AG04450 (cell line): Measurements from ENCODE around the gene KRTAP21-2. TPM values are rescaled to one million over a fixed set of nuclear protein-coding genes. Genes with fewer than 3 reads are reported as not detected.

Experiments used
- CTCF ChIA-PET: fragments of 300-600, 350-600 bp; formaldehyde crosslinking; extraction: SDS; loops from one replicate; lab custom pipeline; 2022; ENCODE audit warnings: antibody characterized with exemption, inconsistent platforms; lab: Charles Lee
- POLR2A ChIA-PET: fragments of 350-600 bp; formaldehyde crosslinking; extraction: SDS; loops from one replicate; lab custom pipeline; 2021; ENCODE audit warnings: antibody characterized with exemption, inconsistent platforms; lab: Yijun Ruan, JAX
- DNase-seq: peaks from one replicate; pipeline ENCODE4 v3.0.0-alpha.2; 2011; ENCODE audit warnings: low read depth, low spot score
- H3K27ac ChIP-seq: one replicate; pipeline ENCODE4 v1.5.1; 2012; ENCODE audit warnings: low read depth, low read length, control low read depth
- H3K27me3 ChIP-seq: one replicate; pipeline ENCODE4 v1.6.0; 2012; ENCODE audit warnings: low read length; ENCODE audit not compliant: control insufficient read depth, insufficient read depth
- H3K4me3 ChIP-seq: 2 replicates; pipeline ENCODE4 v1.5.1; 2011; ENCODE audit warnings: mild to moderate bottlenecking, low read depth, low read length, control low read depth
- H3K9me3 ChIP-seq: 2 replicates; pipeline ENCODE4 v1.5.1; 2012; ENCODE audit warnings: low read length; ENCODE audit not compliant: control insufficient read depth, insufficient read depth
- polyA plus RNA-seq: library from polyadenylated mRNA; depleted of rRNA; stranded (reverse); fragments of >200 nt; gene quantifications from 2 replicates; pipeline ENCODE4 v1.2.3, GENCODE V29; 2011
- TF ChIP-seq, protein P1 (sequence below): IDR thresholded peaks from 2 replicates; pipeline ENCODE4 v1.5.1; 2011; ENCODE audit warnings: low read depth, low read length, control low read depth, inconsistent platforms

The KRTAP21-2 gene
- polyA plus RNA-seq, 1 experiment: not detected

DNA sequence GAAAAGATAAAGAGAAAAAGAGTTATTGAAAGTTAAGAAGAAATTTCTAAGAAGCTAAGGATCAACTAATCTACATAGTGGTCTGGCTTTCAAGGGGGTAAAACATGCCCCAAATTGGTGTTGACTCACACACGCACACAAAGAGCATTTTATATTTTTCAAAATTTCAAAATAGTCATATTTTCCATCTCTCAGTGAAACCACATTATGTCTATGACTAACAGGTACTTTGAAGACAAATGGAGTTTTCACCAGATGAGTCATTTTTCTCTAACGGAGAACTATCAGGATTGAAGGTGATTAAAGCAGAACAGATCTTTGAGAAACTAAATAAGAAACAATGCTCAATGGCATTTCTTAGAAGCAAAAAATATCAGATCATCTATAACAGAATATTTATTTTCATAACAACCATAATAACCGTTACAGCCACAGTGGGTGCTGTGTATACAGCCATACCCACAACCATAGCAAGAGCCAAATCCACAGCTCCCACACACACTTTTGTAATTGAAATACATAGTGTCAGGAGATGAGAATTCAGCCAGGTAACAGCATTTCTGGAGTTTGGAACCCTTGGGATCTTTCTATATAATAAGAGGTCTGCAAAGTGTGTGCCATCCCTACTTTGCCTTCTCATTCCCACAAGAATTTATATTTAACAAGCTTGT, 28.7 kb downstream of the KRTAP21-2 start, which contains the start of gene KRTAP21-3:
Gene KRTAP21-3, minus strand, starts transcription at position 539 of the 671 bp plus-strand sequence. Its CDS starts 18 bp downstream, at position 521.
- Histone ChIP-seq H3K4me3 (no peak within 1 kb of the TSS), H3K27ac (no peak within 1 kb of the TSS), H3K9me3 (peaks cover 9% of the 10 kb centered on the region), H3K27me3 (no peaks in the 10 kb centered on the region)
- TF ChIP-seq, protein P1, sequence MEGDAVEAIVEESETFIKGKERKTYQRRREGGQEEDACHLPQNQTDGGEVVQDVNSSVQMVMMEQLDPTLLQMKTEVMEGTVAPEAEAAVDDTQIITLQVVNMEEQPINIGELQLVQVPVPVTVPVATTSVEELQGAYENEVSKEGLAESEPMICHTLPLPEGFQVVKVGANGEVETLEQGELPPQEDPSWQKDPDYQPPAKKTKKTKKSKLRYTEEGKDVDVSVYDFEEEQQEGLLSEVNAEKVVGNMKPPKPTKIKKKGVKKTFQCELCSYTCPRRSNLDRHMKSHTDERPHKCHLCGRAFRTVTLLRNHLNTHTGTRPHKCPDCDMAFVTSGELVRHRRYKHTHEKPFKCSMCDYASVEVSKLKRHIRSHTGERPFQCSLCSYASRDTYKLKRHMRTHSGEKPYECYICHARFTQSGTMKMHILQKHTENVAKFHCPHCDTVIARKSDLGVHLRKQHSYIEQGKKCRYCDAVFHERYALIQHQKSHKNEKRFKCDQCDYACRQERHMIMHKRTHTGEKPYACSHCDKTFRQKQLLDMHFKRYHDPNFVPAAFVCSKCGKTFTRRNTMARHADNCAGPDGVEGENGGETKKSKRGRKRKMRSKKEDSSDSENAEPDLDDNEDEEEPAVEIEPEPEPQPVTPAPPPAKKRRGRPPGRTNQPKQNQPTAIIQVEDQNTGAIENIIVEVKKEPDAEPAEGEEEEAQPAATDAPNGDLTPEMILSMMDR: no peak
- DNase-seq: no peak
- POLR2A ChIA-PET: no interaction called here
- CTCF ChIA-PET: no interaction called here

DNA sequence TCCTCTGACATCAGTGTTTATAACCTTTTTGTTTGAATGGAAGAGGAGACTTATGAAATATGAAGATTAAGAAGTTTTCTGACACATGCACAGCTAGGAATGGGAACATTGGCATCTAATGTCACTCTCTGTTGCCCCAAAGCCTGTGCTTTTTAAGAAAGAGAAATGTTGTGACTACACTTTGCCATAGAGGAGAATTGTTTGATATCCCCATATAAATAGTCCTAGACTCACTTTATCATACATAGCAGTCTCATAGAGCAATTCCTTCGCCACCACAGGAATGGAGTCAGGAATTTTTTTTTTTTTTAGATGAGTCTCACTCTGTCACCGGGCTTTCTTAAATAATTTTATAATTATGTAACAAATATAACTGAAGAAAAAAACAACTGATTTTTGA, 30.0 kb downstream of the KRTAP21-2 start:
- Histone ChIP-seq H3K27ac (no peak overlapping the region), H3K9me3 (peaks cover 9% of the 10 kb centered on the region), H3K27me3 (no peaks in the 10 kb centered on the region), H3K4me3 (no peak overlapping the region)
- no peak for DNase-seq
- ChIA-PET CTCF (interaction anchor here (0.6 kb wide), 2 partner anchors 163 to 279 kb away, joined by 3 read pairs; no protein-coding TSS in a partner anchor), POLR2A (no interaction called here)
- TF ChIP-seq, protein P1: no peak

DNA sequence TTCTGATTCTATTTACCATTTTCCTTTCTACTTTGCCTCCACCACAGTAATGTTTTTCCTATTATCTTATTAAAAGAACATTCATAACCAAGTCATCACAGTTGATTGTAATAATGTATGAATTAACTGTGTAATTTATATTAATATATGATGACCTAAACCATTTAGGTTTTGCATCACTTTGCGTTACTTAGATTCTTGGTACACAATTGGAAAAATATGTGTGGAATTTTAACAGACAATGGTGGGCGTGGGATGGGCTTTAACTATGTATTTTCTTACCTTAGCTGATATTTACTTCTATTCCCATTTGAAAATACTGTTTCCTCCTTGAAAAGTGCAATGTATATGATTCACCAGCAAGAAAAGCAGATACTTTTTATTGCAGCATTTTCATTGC, 32.1 kb downstream of the KRTAP21-2 start:
- no peak overlapping the region for H3K4me3 ChIP-seq
- H3K27ac ChIP-seq: no peak overlapping the region
- ChIA-PET POLR2A (no interaction called here), CTCF (interaction anchor here (0.9 kb wide), 1 partner anchor 384 kb away, joined by 3 read pairs; no protein-coding TSS in a partner anchor)
- no peaks in the 10 kb centered on the region for H3K27me3 ChIP-seq
- DNase-seq: no peak
- TF ChIP-seq, protein P1: no peak
- H3K9me3 ChIP-seq: peaks cover 6% of the 10 kb centered on the region

DNA sequence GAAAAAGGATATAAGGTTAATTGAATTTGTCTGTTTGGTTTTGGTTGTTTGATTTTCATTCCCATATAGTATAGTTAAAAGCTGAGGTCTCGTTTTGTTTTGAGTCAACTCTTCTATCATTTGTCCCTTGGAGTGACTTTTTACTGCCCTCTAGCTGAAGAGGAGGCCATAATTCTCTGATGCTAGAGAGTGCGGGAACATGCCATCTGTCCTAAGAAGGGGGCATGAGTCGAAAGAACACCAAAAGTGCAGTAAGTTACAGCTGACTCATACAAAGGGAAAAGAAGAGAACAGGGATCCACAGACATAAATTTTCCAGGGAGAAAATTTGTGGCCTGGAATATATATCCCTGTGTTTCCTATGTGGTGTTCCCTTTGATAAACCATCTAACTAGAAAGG, 32.6 kb downstream of the KRTAP21-2 start:
- H3K27me3 ChIP-seq: no peaks in the 10 kb centered on the region
- CTCF ChIA-PET: interaction anchor here (0.9 kb wide), 1 partner anchor 385 kb away, joined by 3 read pairs; no protein-coding TSS in a partner anchor
- no peak overlapping the region for H3K4me3 ChIP-seq
- peaks cover 6% of the 10 kb centered on the region for H3K9me3 ChIP-seq
- no peak for DNase-seq
- TF ChIP-seq, protein P1: no peak
- POLR2A ChIA-PET: no interaction called here
- H3K27ac ChIP-seq: no peak overlapping the region

DNA sequence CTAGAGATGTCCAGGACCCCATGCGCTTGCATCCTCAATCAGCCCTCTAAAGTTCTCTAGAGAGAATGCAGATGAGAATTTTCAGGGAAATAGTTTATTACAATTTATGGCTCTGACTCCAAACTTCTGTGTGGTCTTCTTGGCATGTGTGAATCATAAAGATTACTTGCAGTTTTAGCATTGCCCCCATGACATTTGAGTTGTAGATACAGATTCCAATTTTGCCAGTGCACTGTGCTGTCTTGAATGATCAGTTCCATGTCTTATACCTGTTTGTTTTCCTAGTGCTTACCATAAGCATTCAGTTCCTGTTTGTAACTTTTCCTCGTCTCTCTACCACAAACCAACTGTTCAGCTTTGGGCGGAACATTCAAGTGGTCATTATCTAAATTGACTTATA, 33.3 kb downstream of the KRTAP21-2 start:
- DNase-seq: no peak
- no peak overlapping the region for H3K4me3 ChIP-seq
- peaks cover 6% of the 10 kb centered on the region for H3K9me3 ChIP-seq
- ChIA-PET POLR2A (no interaction called here), CTCF (interaction anchor here (0.9 kb wide), 1 partner anchor 385 kb away, joined by 3 read pairs; no protein-coding TSS in a partner anchor)
- no peaks in the 10 kb centered on the region for H3K27me3 ChIP-seq
- H3K27ac ChIP-seq: no peak overlapping the region
- TF ChIP-seq, protein P1: no peak
